ENCODE results near the gene RNF213.

RNF213 gene

GRCh38 chr17:80413771-80414507 lies 153.3 kb downstream of the RNF213 start:
- H3K4me3 ChIP-seq (ENCODE audit: low read depth, low read length): peak overlapping the region; percentile 99
- DNase-seq (ENCODE audit: low read depth): no peak

GRCh38 chr17:80414508-80414802 lies 153.8 kb downstream of the RNF213 start:
- DNase-seq (ENCODE audit: low read depth): peak; percentile 21
- H3K4me3 ChIP-seq (ENCODE audit: low read depth, low read length): peak overlapping the region; percentile 99
- TF ChIP-seq CTCF (conservative IDR thresholded peaks at IDR 0.05; ENCODE audit: low read depth, low read length): peak; percentile 16

More at GRCh38 chr17:80413771-80414507, 153.3 kb downstream of the RNF213 start:
- no peak for TF ChIP-seq CTCF (conservative IDR thresholded peaks at IDR 0.05; ENCODE audit: low read depth, low read length)

- peak within 1 kb of the TSS; percentile 99 for H3K4me3 ChIP-seq (ENCODE audit: low read depth, low read length)
- DNase-seq (ENCODE audit: low read depth): peak; percentile 94
- TF ChIP-seq CTCF (conservative IDR thresholded peaks at IDR 0.05; ENCODE audit: low read depth, low read length): no peak
These were observed 154.4 kb downstream of the RNF213 start, which contains the start of gene ENDOV for GRCh38 chr17:80414803-80415625. ENDOV (plus strand) TSS chr17:80415167; CDS start chr17:80415195, 28 bp downstream.

GRCh38 chr17:80415626-80416137 lies 155.0 kb downstream of the RNF213 start:
- H3K4me3 ChIP-seq (ENCODE audit: low read depth, low read length): peak overlapping the region; percentile 99
- peak; percentile 15 for DNase-seq (ENCODE audit: low read depth)
- no peak for TF ChIP-seq CTCF (conservative IDR thresholded peaks at IDR 0.05; ENCODE audit: low read depth, low read length)

- DNase-seq (ENCODE audit: low read depth): no peak
- TF ChIP-seq CTCF (conservative IDR thresholded peaks at IDR 0.05; ENCODE audit: low read depth, low read length): no peak
These were observed 155.7 kb downstream of the RNF213 start for GRCh38 chr17:80416260-80416939.

GRCh38 chr17:80416940-80417293 lies 156.3 kb downstream of the RNF213 start:
- TF ChIP-seq CTCF (conservative IDR thresholded peaks at IDR 0.05; ENCODE audit: low read depth, low read length): no peak

More at GRCh38 chr17:80416260-80416939, 155.7 kb downstream of the RNF213 start:
- peak overlapping the region; percentile 99 for H3K4me3 ChIP-seq (ENCODE audit: low read depth, low read length)

More at GRCh38 chr17:80416940-80417293, 156.3 kb downstream of the RNF213 start:
- no peak for DNase-seq (ENCODE audit: low read depth)
- no peak overlapping the region for H3K4me3 ChIP-seq (ENCODE audit: low read depth, low read length)
